SU-DHL-6 (cell line): ENCODE results near the gene MYMK.

ENCODE experiments used
- H2AFZ ChIP-seq: fragments of 200-600 bp; sonication (generic); 2 replicates; pipeline ENCODE4 v1.6.1; 2014; ENCODE audit warnings: low read depth, mild to moderate bottlenecking, moderate library complexity, mixed read lengths, antibody characterized with exemption, low read length; ENCODE audit not compliant: severe bottlenecking
- H3F3A ChIP-seq: fragments of 200-600 bp; shearing (Covaris generic); 2 replicates; pipeline ENCODE4 v1.6.0; 2016; ENCODE audit warnings: antibody characterized with exemption, mild to moderate bottlenecking; ENCODE audit not compliant: insufficient read depth
- H3K27ac ChIP-seq: fragments of 200-600 bp; sonication (generic); 2 replicates; pipeline ENCODE4 v1.5.1; 2016; ENCODE audit warnings: low read depth, mild to moderate bottlenecking, low read length, moderate library complexity, mixed read lengths
- H3K27me3 ChIP-seq: fragments of 200-600 bp; sonication (generic), shearing (Covaris generic); 2 replicates; pipeline ENCODE4 v1.6.0; 2014; ENCODE audit warnings: mild to moderate bottlenecking, low read length
- H3K36me3 ChIP-seq: fragments of 200-600 bp; sonication (generic); 2 replicates; pipeline ENCODE4 v1.6.1; 2014; ENCODE audit warnings: mild to moderate bottlenecking, low read length, mixed read lengths
- H3K4me2 ChIP-seq: fragments of 300-600, 200-600 bp; shearing (Covaris generic), sonication (generic); 2 replicates; pipeline ENCODE4 v1.6.0; 2014; ENCODE audit warnings: low read length, low read depth, mild to moderate bottlenecking; ENCODE audit not compliant: poor library complexity, severe bottlenecking
- H3K4me3 ChIP-seq: fragments of 200-600 bp; sonication (generic); 2 replicates; pipeline ENCODE4 v1.5.1; 2014; ENCODE audit warnings: antibody characterized with exemption, low read length, mild to moderate bottlenecking, mixed read lengths; ENCODE audit not compliant: insufficient read depth, poor library complexity, severe bottlenecking
- H3K79me2 ChIP-seq: fragments of 200-600 bp; sonication (generic); 2 replicates; pipeline ENCODE4 v1.6.1; 2014; ENCODE audit warnings: mild to moderate bottlenecking, low read length, moderate library complexity; ENCODE audit not compliant: insufficient read depth
- H3K9ac ChIP-seq: fragments of 200-600 bp; sonication (generic); 2 replicates; pipeline ENCODE4 v1.7.0; 2014; ENCODE audit warnings: mild to moderate bottlenecking, low read length
- H3K9me2 ChIP-seq: fragments of 200-600 bp; sonication (generic); replicated peaks from 2 replicates; pipeline ENCODE4 v1.6.1; 2014; ENCODE audit warnings: low read length; ENCODE audit not compliant: insufficient read depth
- H3K9me3 ChIP-seq: fragments of 200-600 bp; sonication (generic); 2 replicates; pipeline ENCODE4 v1.6.1; 2014; ENCODE audit warnings: low read length, mixed read lengths; ENCODE audit not compliant: insufficient read depth
- H4K20me1 ChIP-seq: fragments of 200-600 bp; sonication (generic); 2 replicates; pipeline ENCODE4 v1.6.1; 2014; ENCODE audit warnings: low read depth, mild to moderate bottlenecking, antibody characterized with exemption, low read length, moderate library complexity, mixed read lengths
- EZH2phosphoT487 ChIP-seq: fragments of 200-600 bp; sonication (generic), shearing (Covaris generic); conservative IDR thresholded peaks from 2 replicates; pipeline ENCODE4 v1.6.1; 2018; ENCODE audit warnings: mild to moderate bottlenecking, antibody characterized with exemption, low read length, moderate library complexity, mixed read lengths
- TF ChIP-seq, protein P1 (sequence below): fragments of 200-600 bp; sonication (generic); IDR thresholded peaks from one replicate; pipeline ENCODE4 v1.5.1; 2017; ENCODE audit warnings: antibody characterized with exemption, mild to moderate bottlenecking, low read length, moderate library complexity; ENCODE audit not compliant: insufficient read depth, poor library complexity, severe bottlenecking

MYMK gene

DNA sequence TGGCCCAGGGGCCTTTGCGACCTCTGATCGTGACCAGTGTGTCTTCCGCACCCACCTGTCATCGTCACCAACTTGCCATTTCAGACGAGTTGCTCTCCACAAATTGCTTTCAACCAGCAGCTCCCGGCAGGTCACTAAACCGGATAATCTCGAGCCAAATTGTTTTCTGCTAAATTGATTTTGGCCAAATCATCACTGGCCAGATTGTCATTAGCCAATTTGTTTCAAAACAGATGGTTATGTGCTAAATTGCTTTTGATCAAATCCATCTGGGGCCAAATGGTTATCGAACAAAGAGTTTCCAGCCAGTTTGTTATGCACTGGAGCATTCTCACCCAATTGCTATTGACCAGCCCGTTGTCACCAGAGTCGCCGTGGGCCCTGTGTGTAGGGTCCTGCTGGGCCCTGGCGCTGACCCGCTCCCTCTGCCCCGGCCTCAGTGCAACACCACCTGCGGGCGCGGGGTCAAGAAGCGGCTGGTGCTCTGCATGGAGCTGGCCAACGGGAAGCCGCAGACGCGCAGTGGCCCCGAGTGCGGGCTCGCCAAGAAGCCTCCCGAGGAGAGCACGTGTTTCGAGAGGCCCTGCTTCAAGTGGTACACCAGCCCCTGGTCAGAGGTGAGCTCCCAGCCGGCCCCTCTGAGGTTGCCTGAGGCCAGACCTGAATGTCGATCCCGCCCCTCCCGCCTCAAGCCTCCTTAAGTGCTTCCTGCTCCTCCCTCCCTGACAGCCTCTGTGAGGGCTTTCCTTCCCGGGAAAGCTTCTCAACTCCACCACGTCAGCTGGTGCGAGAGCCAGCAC, 45.3 kb upstream of the MYMK start:
- no peaks in the 10 kb centered on the region for H3F3A ChIP-seq
- H2AFZ ChIP-seq = no peak overlapping the region
- H3K27ac ChIP-seq = no peak overlapping the region
- H3K79me2 ChIP-seq = no peaks in the 10 kb centered on the region
- no peak overlapping the region for H3K9ac ChIP-seq
- H3K4me2 ChIP-seq = no peak overlapping the region
- H4K20me1 ChIP-seq = no peaks in the 10 kb centered on the region
- H3K4me3 ChIP-seq = no peak overlapping the region
- H3K27me3 ChIP-seq = no peaks in the 10 kb centered on the region
- H3K9me2 ChIP-seq = no peaks in the 10 kb centered on the region
- TF ChIP-seq, protein P1, sequence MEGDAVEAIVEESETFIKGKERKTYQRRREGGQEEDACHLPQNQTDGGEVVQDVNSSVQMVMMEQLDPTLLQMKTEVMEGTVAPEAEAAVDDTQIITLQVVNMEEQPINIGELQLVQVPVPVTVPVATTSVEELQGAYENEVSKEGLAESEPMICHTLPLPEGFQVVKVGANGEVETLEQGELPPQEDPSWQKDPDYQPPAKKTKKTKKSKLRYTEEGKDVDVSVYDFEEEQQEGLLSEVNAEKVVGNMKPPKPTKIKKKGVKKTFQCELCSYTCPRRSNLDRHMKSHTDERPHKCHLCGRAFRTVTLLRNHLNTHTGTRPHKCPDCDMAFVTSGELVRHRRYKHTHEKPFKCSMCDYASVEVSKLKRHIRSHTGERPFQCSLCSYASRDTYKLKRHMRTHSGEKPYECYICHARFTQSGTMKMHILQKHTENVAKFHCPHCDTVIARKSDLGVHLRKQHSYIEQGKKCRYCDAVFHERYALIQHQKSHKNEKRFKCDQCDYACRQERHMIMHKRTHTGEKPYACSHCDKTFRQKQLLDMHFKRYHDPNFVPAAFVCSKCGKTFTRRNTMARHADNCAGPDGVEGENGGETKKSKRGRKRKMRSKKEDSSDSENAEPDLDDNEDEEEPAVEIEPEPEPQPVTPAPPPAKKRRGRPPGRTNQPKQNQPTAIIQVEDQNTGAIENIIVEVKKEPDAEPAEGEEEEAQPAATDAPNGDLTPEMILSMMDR = no peak
- no peak for TF ChIP-seq EZH2phosphoT487
- H3K9me3 ChIP-seq = no peaks in the 10 kb centered on the region
- H3K36me3 ChIP-seq = no peaks in the 10 kb centered on the region

DNA sequence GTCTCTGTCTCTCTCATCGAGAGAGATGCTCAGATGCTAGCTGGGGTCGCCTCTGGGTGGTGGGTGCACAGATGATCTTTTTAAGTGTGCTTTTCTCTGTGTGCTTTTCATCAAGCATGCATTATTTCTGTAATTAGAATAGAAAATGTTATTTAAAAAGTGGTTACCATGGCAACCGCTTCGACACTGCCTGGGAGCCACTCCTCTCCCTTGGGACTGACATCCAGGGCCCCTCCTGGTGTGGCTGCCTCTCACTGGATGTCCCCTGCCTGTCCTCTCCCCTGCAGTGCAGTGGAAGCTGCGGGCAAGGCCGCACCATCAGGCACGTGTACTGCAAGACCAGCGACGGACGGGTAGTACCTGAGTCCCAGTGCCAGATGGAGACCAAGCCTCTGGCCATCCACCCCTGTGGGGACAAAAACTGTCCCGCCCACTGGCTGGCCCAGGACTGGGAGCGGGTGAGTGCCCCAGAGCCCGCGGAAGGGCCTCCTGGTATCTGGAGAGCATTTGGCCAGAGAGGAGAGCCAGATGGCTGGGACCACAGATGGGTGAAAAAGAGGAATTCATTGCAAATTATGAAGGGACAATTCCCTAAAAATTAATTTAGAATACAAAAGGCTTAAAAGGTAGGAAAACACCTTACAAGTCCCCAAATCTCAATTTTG, 44.5 kb upstream of the MYMK start:
- no peak overlapping the region for H3K4me2 ChIP-seq
- H3K36me3 ChIP-seq = no peaks in the 10 kb centered on the region
- H3K9ac ChIP-seq = no peak overlapping the region
- H3K9me3 ChIP-seq = no peaks in the 10 kb centered on the region
- no peak overlapping the region for H3K4me3 ChIP-seq
- no peaks in the 10 kb centered on the region for H3F3A ChIP-seq
- no peak for TF ChIP-seq EZH2phosphoT487
- TF ChIP-seq, protein P1 = no peak
- H3K9me2 ChIP-seq = no peaks in the 10 kb centered on the region
- no peaks in the 10 kb centered on the region for H3K27me3 ChIP-seq
- H3K27ac ChIP-seq = no peak overlapping the region
- no peaks in the 10 kb centered on the region for H3K79me2 ChIP-seq
- no peaks in the 10 kb centered on the region for H4K20me1 ChIP-seq
- H2AFZ ChIP-seq = no peak overlapping the region

DNA sequence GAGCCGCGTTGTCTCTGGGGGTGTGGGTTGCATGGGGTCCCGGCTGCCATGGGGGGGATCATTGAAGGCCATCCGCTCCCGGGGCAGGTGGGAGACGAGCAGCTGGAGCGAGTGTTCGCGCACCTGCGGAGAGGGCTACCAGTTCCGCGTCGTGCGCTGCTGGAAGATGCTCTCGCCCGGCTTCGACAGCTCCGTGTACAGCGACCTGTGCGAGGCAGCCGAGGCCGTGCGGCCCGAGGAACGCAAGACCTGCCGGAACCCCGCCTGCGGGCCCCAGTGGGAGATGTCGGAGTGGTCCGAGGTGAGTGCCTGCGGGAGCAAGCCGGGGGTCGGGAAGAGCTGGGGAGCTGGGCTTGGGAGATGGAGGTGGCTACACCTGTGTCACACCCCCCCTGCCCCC, 43.4 kb upstream of the MYMK start:
- H3K27me3 ChIP-seq = no peaks in the 10 kb centered on the region
- H3K4me3 ChIP-seq = no peak overlapping the region
- H3K9me2 ChIP-seq = no peaks in the 10 kb centered on the region
- H3K27ac ChIP-seq = no peak overlapping the region
- no peaks in the 10 kb centered on the region for H3K36me3 ChIP-seq
- no peak overlapping the region for H2AFZ ChIP-seq
- H3K9ac ChIP-seq = no peak overlapping the region
- H3K9me3 ChIP-seq = no peaks in the 10 kb centered on the region
- TF ChIP-seq EZH2phosphoT487 = no peak
- TF ChIP-seq, protein P1 = no peak
- no peaks in the 10 kb centered on the region for H4K20me1 ChIP-seq
- no peak overlapping the region for H3K4me2 ChIP-seq
- no peaks in the 10 kb centered on the region for H3K79me2 ChIP-seq
- no peaks in the 10 kb centered on the region for H3F3A ChIP-seq
